HG03108 (cell line): ENCODE measurements around the gene KLHL1.
"Not testable (repeated sequence)": the region's sequence is repeated elsewhere in the genome, so short reads cannot be mapped to it uniquely, and the experiment has no call there.

Experiments used
- ATAC-seq: cut with Tn5 transposase; IDR thresholded peaks from one replicate; pipeline ENCODE4 v1.9.1; 2021; ENCODE audit warnings: moderate library complexity; ENCODE audit not compliant: unreplicated experiment

KLHL1 gene, protein sequence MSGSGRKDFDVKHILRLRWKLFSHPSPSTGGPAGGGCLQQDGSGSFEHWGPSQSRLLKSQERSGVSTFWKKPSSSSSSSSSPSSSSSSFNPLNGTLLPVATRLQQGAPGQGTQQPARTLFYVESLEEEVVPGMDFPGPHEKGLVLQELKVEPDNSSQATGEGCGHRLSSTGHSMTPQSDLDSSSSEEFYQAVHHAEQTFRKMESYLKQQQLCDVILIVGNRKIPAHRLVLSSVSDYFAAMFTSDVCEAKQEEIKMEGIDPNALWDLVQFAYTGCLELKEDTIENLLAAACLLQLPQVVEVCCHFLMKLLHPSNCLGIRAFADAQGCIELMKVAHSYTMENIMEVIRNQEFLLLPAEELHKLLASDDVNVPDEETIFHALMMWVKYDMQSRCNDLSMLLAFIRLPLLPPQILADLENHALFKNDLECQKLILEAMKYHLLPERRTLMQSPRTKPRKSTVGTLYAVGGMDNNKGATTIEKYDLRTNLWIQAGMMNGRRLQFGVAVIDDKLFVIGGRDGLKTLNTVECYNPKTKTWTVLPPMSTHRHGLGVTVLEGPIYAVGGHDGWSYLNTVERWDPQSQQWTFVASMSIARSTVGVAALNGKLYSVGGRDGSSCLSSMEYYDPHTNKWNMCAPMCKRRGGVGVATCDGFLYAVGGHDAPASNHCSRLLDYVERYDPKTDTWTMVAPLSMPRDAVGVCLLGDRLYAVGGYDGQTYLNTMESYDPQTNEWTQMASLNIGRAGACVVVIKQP

DNA sequence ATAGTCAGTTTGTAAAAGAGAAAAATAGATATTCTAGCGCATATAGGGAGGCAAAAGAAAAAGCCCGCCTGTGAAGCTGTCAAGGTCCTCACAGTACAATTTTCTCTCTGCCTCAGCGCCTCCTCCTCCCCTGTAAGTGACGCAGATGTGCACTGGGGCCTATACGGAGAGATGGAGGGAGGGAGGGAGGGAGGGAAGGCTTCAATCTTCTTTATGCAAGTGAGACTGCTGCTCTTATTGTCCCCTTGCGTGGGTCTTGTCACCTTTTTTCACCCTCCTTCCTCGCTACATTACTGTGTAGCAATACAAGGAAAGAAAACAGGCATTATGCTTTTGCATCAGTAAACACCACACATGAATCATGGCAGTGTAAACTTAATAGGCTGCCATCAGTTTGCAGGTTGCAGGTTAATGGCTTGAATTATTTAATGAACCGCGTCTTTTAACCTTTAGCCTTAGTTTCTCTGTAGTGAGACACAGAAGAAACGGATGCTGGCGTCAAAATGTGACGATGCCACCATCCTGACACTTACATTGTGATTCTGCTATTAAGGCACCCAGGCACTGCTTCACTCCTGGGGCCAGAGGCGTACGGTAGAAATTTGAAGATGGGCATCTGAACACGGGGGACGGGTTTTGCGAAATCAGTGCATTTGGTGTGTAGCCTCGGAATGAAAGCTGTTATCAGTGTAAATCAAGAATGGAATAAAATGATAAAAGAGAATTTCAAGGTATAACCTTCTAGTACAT lies at the start of gene KLHL1:
Gene KLHL1, minus strand, starts transcription at position 97 of the 750 bp plus-strand sequence. CDS start 753 bp downstream, outside the sequence.
- no peak for ATAC-seq

DNA sequence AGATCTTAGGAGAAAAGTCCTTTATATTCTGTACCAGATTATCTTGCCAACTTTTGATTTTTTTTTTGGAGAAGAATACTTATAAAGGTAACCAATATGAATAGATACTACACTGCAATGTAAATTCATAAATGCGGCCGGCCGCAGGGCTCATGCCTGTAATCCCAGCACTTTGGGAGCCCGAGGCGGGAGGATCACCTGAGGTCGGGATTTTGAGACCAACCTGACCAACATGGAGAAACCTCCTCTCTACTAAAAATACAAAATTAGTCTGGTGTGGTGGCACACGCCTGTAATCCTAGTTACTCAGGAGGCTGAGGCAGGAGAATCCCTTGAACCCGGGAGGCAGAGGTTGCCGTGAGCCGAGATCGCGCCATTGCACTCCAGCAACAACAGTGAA lies 34.4 kb upstream of the KLHL1 start:
- not testable (repeated sequence) for ATAC-seq

DNA sequence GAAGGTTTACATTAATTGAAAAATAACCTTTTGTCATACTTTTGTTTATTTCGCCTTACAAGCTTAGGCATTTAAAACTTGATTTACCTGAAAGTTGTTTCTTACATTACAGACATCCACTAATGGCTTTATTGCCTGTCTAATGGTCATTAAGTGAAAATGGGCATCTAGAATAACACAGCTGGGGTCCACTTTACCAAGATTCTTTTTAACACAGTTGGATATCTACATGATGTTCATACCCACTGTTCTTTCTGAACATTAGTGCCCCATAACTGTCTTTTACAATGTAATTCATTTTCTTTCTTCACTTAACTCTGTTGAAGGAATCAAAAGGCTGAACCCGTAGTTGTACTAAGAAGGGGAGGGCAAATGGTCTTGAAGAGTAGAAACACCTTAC lies 19.8 kb upstream of the KLHL1 start:
- ATAC-seq: no peak

DNA sequence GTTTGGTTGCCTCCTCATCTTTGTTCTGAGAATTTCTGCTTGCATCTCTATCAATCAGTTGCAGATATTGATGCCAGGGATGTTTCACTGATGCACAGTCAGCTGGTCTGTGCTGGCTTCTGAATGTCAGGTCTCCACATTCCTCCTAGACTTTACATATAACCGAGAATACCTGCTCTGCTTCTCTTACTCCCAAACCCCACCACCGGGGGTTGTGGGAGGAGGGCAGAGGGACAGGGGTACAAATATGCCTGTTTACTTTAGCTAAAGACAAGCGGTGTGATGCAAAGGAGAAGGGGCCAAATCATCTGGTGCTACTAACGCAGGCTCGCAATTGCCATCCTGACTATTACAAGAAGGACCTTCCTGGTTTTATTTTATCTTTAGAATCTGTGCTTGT lies 17.4 kb upstream of the KLHL1 start:
- ATAC-seq: no peak

DNA sequence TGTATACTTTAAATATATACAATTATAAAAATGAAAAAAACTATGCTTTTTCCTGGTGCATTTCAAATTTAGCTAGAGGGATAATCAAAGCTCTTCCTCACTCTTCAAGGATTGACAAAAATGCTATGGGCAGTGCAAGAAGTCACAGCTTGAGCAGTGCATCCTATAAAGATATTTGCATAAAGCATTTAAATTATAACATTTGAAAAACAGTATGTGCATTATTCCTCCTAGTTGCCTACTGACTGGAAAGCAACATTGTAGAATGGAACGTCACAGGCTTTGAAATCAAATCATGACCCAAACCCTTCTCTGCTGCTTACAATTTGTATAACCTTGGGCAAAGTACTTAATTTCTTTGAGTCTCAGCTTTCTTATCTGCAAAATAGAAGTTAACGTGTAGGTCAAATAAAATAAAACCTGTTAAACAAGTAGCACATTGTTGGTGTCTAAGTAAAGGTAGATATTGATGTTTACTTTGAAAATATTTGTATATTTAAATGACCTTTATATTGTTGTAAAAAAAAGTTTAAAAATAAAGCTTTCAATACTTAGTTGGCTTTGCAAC lies 9.2 kb upstream of the KLHL1 start:
- no peak for ATAC-seq

DNA sequence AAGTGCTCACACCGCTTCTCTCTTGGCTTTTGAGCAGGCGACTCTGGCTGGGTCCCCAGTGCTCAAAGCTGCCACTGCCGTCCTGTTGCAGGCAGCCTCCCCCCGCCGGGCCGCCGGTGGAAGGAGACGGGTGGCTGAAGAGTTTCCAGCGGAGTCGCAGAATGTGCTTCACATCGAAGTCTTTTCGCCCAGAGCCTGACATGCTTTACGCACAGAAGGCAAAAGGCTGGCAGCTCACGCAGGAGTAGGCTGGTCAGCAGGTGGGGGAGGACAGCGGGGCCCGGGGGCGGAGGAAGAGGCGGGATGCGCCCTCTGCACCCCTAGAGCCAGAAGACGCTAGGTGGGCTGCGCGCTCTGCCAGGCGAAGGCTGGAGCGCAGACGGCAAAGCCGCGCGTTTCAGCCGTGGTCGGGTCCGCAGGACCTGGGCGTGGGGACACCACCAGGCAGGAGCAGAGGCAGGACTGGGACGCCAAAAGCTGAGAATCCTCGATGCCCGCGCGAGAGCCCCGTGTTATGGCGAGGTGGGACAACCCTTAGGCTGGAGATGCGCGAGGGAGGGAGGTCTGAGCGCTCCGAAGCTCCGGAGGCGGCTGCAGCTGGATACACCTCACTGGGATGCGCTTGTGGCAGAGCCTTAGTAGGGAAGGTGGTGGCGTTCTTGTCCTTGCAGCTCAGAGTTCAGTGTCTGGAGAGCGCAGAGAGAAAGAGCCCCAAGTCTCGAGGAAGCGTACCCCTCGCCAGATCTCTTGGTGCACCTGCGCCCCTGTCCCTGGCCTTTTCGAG lies 562 bp downstream of the KLHL1 start, which contains the start of gene ATXN8OS:
Gene ATXN8OS, plus strand, starts transcription at position 329 of the 784 bp plus-strand sequence.
- no peak for ATAC-seq

DNA sequence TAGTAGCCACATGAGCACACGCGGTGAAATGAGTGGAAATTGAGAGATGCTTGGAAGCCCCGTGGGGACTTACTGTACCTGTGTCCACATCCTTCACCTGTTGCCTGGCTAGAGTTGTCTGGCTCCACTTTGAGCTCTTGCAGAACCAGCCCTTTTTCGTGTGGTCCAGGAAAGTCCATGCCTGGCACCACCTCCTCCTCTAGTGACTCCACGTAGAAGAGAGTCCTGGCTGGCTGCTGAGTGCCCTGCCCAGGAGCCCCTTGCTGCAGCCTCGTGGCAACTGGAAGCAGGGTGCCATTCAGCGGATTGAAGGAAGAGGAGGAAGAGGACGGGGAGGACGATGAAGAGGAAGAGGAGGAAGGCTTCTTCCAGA lies 1.1 kb downstream of the KLHL1 start:
- ATAC-seq: no peak

DNA sequence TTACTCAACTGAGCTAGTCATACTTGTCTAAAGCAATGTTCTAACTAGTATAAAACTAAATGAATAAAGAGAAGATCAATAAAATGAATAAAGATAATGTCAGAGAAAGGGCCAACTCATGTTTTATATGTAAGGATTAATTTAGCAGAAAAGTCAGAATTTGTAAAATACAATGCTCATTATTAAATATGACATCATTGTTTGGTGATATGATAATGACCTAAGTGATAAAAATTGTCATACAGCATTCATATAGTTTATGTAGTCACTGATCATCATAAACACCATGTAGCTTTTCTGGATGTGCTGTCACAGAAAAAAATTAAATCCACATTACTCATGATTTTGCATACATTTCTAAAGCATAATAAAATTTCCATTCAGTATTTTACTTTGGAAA lies 3.8 kb downstream of the KLHL1 start:
- ATAC-seq: no peak

DNA sequence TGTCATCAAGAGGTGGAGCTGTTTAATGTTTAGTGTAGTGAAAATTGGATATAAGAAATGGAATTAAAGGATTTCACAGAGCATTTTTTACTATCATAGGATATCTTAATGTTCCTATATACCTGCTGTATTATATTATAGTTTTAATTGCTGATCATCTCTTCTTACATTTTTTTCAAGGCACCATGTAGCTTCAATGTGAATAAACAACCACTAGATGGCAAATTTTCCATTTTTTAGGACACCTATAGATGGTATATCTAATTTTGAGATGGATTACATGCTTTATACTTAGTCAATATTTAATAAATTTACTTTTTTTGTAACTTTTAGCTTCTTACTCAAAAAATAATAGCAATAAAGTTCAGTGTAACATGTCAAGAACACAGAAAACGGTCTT lies 9.6 kb downstream of the KLHL1 start:
- no peak for ATAC-seq

DNA sequence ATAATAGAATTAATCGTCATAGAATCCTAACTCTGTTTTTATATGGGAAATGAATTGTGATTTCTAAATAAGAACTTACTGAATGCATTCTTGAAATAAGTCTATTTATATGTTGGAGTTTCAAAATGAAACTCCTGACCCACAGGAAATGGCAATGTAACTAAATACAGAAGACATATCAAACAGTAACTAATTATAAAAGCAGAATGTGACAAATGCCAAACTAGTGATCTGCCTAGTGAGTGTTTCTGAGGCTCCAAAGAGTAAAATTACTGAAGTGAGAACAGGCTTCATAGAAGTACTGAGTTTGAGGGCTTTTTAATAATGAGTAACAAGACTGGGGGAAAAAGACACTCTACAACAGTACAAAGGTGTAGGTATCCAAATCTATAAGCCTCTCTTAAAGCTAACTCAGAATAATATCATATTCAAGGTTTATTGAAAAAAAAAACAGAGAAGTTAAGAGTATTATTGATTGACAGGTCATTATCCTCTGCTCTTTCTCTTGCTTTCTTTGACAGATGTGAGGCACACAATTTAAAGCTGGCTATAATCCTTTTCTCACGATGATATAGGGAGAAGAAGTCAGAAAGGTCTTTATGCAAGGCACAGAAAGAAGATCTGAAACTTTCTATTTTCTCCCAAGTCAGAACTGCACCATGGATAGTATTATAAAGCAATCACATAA lies 18.1 kb downstream of the KLHL1 start:
- ATAC-seq: peak; percentile 87

DNA sequence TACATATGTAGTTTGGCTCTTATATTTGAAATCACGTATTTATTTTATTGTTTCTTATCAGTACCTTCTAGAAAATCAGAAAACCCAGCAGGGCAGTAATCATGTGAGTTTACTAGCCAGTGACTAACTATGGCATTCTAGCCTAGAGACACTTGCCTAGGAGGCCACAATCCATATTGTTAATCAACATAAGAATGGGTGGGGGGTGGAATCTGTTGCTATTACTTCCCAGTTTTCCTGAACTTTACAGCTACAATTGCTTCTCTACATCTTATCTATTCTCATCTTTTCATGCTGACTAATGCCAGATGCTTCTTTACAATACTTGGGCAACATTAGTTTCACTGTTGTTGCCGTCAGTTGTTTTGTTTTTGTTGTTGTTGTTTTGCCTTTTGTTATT lies 19.3 kb downstream of the KLHL1 start:
- ATAC-seq: no peak

DNA sequence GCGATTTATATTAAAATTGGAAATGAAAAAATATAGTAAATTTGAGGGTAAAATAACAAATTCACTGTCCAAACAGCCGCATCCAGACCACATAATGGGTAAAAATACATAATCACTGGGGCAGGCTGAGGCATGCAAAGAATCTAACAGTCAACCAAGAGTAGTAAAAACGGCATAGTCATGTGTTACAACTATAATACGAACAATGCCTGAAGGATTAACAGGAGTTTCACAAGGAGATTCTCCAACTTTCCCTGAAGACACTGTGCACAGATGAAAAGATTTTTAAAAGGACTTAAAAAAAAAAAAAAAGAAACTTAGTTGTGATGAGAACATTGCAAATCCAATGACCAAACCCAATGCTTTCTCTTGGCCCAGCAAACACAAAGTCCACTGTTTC lies 21.0 kb downstream of the KLHL1 start:
- no peak for ATAC-seq

DNA sequence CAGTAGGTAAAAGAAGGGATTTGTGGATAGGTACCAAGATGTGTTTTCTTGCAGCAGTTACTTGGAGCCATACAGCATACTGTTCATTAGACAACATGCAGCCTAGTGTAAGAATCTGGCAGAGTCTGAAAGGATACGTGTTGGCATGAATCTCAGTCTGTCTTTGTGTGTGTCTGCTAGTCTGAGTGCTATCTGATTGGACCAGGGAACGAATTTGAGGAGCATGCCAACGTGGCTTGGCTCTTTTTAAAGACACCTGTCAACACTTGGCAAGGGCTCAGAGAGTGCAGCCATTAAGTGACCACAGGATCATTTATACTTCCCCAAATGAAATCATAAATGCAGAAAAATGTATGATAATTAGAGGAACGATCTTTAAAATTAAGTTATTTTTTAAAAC lies 28.2 kb downstream of the KLHL1 start:
- ATAC-seq: no peak

DNA sequence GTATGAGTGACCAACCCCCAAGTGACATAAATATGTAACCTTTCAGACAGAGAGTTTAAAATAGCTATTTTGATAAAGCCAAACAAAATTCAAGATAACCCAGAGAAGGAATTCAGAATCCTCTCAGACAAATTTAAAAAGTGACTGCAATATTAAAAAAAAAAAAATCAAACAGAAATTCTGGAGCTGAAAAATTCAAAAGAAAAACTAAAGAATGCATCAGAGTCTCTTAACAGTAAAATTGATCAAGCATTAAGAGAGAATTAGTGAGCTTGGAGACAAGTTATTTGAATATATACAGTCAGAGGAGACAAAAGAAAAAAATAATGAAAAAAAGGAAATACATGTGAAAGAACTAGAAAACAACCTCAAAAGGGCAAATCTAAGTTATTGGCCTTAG lies 53.7 kb downstream of the KLHL1 start:
- ATAC-seq: no peak

DNA sequence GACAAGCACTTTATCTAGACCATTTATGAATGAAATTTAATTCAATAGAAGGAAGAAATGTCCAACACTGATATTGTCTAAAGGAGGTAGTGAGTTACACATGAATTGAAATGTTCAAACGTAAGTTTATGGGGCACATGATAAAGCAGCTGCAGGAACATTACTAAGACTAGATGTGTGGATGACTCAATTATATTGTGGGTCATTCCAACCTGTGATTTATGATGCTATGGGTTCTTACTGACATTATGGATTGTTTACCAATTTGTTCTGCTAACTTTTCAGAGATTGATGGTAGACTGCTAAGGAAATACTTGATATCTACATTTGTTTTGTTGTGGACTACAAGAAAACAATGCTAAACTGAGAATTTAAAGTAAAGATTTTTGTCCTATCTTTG lies 56.7 kb downstream of the KLHL1 start:
- ATAC-seq: no peak

DNA sequence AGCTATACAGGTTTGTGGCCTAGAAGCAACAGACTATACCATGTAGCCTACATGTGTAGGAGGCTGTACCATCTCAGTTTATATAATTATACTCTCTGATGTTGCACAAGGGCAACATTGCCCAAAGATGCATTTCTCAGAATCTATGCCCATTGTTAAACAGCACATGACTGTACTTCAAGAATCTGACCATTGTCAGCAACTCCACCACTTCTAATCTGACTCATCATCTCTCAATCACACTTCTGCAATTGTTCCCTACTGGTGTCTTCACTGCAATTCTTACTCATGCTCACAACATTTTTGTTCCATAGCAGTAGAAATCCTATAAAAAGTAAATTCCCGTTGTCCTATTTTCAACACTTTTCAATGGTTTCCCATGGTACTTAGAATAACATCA lies 64.6 kb downstream of the KLHL1 start:
- ATAC-seq: peak; percentile 44

DNA sequence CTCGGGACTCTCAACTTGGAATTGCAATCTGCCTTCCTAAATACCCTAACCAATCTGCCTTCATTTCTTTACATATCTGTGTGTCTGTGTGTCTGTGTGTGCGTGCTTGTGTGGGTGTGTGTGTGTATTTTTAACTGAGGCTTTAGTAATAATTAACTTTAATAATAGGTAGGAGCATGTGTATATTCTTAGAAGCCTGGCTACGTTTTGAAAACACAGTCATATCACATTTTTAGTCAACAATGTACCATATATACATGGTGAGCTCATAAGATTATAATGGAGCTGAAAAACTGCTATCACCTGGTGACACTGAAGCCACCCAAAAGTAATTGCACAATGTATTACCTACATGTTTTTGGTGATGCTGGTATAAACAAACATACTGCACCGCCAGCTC lies 66.1 kb downstream of the KLHL1 start:
- no peak for ATAC-seq

DNA sequence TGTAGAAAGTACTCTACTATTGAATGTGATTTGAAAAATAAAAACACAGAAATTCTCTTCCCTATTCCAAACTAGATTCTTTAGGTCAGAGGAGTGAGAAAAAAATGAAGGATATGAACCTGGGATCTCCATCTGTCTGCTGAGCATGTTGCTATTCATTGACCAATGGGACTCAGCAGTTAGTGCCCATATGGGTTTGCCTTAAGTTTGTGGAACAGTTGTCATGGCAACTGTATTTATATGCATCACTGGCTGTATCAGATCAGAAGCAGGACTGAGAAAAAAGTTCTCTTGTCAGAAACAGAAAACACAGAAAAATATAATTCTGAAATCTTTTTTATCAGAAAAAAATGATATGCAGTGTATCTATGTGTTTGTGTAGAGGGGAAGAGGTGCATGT lies 74.0 kb downstream of the KLHL1 start:
- ATAC-seq: no peak

DNA sequence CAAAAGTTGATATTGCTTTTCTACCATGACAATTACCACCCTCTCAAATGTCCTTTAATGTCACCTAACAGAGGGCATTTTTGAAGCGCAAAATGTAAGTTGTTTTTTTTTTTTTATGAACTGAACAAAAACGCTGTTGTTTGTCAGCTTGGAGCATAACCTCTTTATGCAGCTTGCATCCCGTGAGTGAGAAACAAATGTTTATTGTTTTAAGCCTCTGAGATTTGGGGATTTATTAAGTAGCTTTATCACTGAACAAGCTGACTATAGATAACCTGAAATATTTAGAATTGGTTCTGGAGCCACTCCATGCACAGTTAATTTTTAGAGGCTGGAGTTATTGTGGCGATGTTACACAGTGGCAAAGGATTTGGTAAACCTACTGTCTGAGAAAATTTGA lies 80.7 kb downstream of the KLHL1 start:
- ATAC-seq: no peak

DNA sequence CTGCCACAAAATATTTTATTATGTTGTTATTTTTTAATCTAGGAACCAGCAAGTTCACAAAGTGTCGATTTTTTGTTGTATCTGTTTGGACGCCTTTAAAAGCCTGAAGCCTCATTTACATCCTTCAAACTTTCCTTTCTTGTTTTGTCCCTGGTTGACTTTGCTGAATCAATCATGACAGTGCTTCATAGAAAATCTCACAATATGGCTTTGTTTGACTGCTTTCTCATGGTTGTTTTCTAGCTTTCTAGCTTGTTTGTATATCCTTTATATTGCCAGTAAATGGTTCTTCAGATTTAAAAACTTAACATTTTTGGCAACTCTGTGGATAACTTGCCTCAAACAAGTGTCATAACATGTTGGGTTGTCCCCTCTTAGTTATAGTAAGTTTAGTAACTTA lies 84.7 kb downstream of the KLHL1 start:
- ATAC-seq: no peak
